Natural killer cell (primary cell): Measurements from ENCODE around the gene VPS13D. TPM values are rescaled to one million over a fixed set of nuclear protein-coding genes. Genes with fewer than 3 reads are reported as not detected.

Experiments used
- ATAC-seq, 3 donors: fragments of 150-1000 bp in 2 of 3; fragments of 200-7000 bp in 1 of 3; cut with Tn5 transposase; 1 replicate in 1 of 3; 2 replicates in 2 of 3; pipeline ENCODE4 v1.10.0; 2021; ENCODE audit warnings: mild to moderate bottlenecking in 2 of 3, moderate library complexity in 2 of 3
- DNase-seq, 2 donors: peaks; one replicate each; pipeline versions ENCODE4 v3.0.0 to v3.0.0-alpha.2; 2013 to 2021; ENCODE audit warnings: mixed read lengths in 1 of 2
- H3K27ac ChIP-seq: one replicate; pipeline ENCODE4 v1.5.1; 2013; ENCODE audit warnings: mild to moderate bottlenecking, low read length
- H3K27me3 ChIP-seq: one replicate; pipeline ENCODE4 v1.6.1; 2013; ENCODE audit warnings: low read length; ENCODE audit not compliant: control insufficient read depth, insufficient read depth
- H3K36me3 ChIP-seq: one replicate; pipeline ENCODE4 v1.6.1; 2013; ENCODE audit warnings: low read length; ENCODE audit not compliant: control insufficient read depth, insufficient read depth
- H3K4me1 ChIP-seq: one replicate; pipeline ENCODE4 v1.6.1; 2013; ENCODE audit warnings: low read length; ENCODE audit not compliant: control insufficient read depth, insufficient read depth
- H3K4me3 ChIP-seq: one replicate; pipeline ENCODE4 v1.5.1; 2013; ENCODE audit warnings: low read length
- H3K9me3 ChIP-seq: one replicate; pipeline ENCODE4 v1.6.1; 2013; ENCODE audit warnings: low read length; ENCODE audit not compliant: control insufficient read depth, insufficient read depth
- H3K27ac Mint-ChIP-seq, 2 donors: one replicate each; pipeline ENCODE4 v1.8.0; 2022; ENCODE audit warnings: mild to moderate bottlenecking in 2 of 2, mixed read lengths in 2 of 2, moderate library complexity in 1 of 2
- H3K27me3 Mint-ChIP-seq, 2 donors: one replicate each; pipeline ENCODE4 v1.8.0; 2022; ENCODE audit warnings: low read depth in 2 of 2, mixed read lengths in 2 of 2
- H3K36me3 Mint-ChIP-seq: one replicate; pipeline ENCODE4 v1.8.0; 2022; ENCODE audit warnings: mixed read lengths
- H3K4me1 Mint-ChIP-seq, 2 donors: one replicate each; pipeline ENCODE4 v1.8.0; 2022; ENCODE audit warnings: mixed read lengths in 2 of 2
- H3K4me3 Mint-ChIP-seq: one replicate; pipeline ENCODE4 v1.8.0; 2022; ENCODE audit warnings: mild to moderate bottlenecking, moderate library complexity, mixed read lengths
- H3K9me3 Mint-ChIP-seq, 2 donors: one replicate each; pipeline ENCODE4 v1.8.0; 2022; ENCODE audit warnings: mixed read lengths in 2 of 2
- WGBS: methylation state at CpG from one replicate; pipeline ENCODE4 v1.1.7; 2013; ENCODE audit warnings: missing lambda C conversion rate; ENCODE audit not compliant: insufficient coverage; 5-methylcytosine and 5-hydroxymethylcytosine counted together
- intact Hi-C: fragments of 100-400 bp; cut with micrococcal nuclease; formaldehyde crosslinking; loops from one replicate; pipeline ENCODE4 v1.14.2; 2022
- total RNA-seq, 4 donors: library from RNA; stranded (reverse); fragments of 120-200 nt in 1 of 4; gene quantifications; one replicate each; pipeline versions ENCODE4 v1.2.3 to v1.2.4, GENCODE V29; 2013 to 2022
- TF ChIP-seq, protein P1 (sequence below): fragments of 200-600 bp; IDR thresholded peaks from one replicate; pipeline ENCODE4 v1.8.0; 2022; ENCODE audit warnings: antibody characterized with exemption

Gene VPS13D
- total RNA-seq, 3 donors from 2014 or later (not counting 1 experiment from before 2014, with no cell fraction given) = 66.3 to 94.0 (median 81.7) TPM

DNA sequence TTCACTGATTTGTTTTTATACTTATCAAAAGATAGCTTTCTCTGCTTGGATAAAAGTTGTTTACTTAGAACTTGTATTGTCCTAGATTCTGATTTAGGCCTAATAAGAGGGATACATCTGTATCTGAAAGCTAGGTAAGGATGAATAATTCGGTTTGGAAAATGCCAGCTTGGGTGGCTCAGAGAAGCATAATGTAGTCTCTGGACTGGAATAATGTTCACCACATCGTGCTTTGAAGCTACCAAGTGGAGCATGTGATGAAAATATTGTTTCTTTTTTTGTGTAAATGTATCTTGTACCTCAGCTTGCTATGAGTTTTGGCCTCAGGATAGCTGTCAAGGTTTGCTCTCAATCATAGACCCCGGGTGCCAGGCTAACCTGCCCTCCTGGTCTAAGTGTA is 49.2 kb downstream of the VPS13D start:
- Histone ChIP-seq H3K4me1 (no peaks in the 10 kb centered on the region), H3K4me3 (no peak overlapping the region), H3K9me3 (no peaks in the 10 kb centered on the region), H3K27me3 (no peaks in the 10 kb centered on the region), H3K36me3 (peaks cover 69% of the 10 kb centered on the region), H3K27ac (no peak overlapping the region)
- intact Hi-C loops = no loop called here
- no peaks in the 10 kb centered on the region for H3K4me1 Mint-ChIP-seq
- ATAC-seq = no peak
- H3K27me3 Mint-ChIP-seq = no peaks in the 10 kb centered on the region
- no peak for DNase-seq
- H3K9me3 Mint-ChIP-seq = no peaks in the 10 kb centered on the region
- WGBS = 89% methylated on average over 3 of the region's 3 CpGs
- TF ChIP-seq, protein P1, sequence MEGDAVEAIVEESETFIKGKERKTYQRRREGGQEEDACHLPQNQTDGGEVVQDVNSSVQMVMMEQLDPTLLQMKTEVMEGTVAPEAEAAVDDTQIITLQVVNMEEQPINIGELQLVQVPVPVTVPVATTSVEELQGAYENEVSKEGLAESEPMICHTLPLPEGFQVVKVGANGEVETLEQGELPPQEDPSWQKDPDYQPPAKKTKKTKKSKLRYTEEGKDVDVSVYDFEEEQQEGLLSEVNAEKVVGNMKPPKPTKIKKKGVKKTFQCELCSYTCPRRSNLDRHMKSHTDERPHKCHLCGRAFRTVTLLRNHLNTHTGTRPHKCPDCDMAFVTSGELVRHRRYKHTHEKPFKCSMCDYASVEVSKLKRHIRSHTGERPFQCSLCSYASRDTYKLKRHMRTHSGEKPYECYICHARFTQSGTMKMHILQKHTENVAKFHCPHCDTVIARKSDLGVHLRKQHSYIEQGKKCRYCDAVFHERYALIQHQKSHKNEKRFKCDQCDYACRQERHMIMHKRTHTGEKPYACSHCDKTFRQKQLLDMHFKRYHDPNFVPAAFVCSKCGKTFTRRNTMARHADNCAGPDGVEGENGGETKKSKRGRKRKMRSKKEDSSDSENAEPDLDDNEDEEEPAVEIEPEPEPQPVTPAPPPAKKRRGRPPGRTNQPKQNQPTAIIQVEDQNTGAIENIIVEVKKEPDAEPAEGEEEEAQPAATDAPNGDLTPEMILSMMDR = no peak
- no peak overlapping the region for H3K4me3 Mint-ChIP-seq
- no peak overlapping the region for H3K27ac Mint-ChIP-seq
- H3K36me3 Mint-ChIP-seq = peaks cover 23% of the 10 kb centered on the region

DNA sequence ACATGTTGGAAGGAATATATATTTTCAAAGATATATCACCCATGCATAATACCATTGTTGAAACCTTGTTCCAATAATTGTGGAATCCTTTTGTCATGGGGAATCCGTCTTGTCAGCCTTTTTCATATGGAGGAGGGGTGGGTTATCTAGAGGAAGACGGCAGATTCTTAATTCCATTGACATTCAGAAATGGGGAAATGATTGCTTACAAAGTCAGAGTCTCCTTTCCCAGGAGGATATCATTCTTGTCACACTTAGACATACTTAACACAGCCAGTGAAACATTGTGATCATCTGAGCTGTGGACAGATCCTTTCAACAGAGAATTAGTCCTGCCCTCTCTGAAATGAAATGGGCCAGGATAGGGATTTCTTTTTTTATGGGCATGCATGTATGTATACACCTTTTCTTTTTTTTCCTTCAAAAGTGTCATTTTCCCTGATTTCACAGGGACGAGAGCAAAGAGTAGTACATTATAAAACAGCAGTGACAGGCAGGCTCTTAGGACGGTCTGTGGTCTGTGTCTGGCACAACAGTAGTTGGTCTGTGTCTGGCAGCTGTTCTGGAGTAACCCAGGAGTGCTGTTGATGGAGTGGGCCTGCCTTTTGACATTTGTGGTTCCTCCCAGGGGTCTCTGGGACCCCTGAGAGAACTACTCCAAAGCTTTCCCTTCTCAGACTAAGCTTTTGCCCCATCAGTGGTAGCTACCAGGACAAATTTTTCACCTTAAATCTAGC is 50.1 kb downstream of the VPS13D start:
- 100% methylated on average over 2 of the region's 4 CpGs for WGBS
- ATAC-seq (no peak), DNase-seq (no peak)
- Histone ChIP-seq H3K27ac (no peak overlapping the region), H3K36me3 (peaks cover 73% of the 10 kb centered on the region), H3K9me3 (no peaks in the 10 kb centered on the region), H3K27me3 (no peaks in the 10 kb centered on the region), H3K4me1 (no peaks in the 10 kb centered on the region), H3K4me3 (no peak overlapping the region)
- Mint-ChIP-seq H3K4me1 (no peaks in the 10 kb centered on the region), H3K27ac (no peak overlapping the region), H3K4me3 (no peak overlapping the region), H3K9me3 (no peaks in the 10 kb centered on the region), H3K27me3 (no peaks in the 10 kb centered on the region), H3K36me3 (peaks cover 23% of the 10 kb centered on the region)
- TF ChIP-seq, protein P1 = no peak
- intact Hi-C loops = no loop called here

DNA sequence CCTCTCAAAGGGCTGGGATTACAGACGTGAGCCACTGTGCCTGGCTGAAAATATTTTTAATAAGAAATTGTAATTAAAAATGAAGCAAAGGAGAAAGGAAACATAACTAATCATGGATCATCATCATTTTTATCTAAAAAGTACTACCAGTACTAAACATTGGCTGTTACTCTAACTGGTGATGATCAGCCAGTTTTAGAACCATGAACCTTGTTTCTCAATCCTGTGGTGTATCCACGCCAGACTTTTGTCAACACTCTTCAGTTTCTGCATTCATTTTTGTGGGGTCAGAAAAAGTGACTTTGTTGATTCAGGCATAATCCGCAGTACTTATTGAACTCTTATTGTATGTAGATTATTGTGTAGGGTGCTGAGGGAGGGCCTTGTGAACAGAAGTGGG is 52.3 kb downstream of the VPS13D start:
- H3K36me3 Mint-ChIP-seq = peaks cover 8% of the 10 kb centered on the region
- no peak overlapping the region for H3K4me3 Mint-ChIP-seq

More for the DNA sequence above, 52.3 kb downstream of the VPS13D start:
- DNase-seq = no peak
- Mint-ChIP-seq H3K27me3 (no peaks in the 10 kb centered on the region), H3K4me1 (peaks cover 7 to 11% of the 10 kb centered on the region in 2 donors), H3K9me3 (no peaks in the 10 kb centered on the region), H3K27ac (no peak overlapping the region)
- H3K9me3 ChIP-seq = no peaks in the 10 kb centered on the region
- no peaks in the 10 kb centered on the region for H3K4me1 ChIP-seq
- peaks cover 62% of the 10 kb centered on the region for H3K36me3 ChIP-seq
- intact Hi-C loops = no loop called here
- H3K27ac ChIP-seq = no peak overlapping the region
- TF ChIP-seq, protein P1 = no peak
- H3K27me3 ChIP-seq = no peaks in the 10 kb centered on the region
- 100% methylated on average over 3 of the region's 3 CpGs for WGBS
- no peak for ATAC-seq
- H3K4me3 ChIP-seq = no peak overlapping the region
